ENCODE measurements around the gene SLC25A22. TPM values are rescaled to one million over a fixed set of nuclear protein-coding genes. Genes with fewer than 3 reads are reported as not detected.

SLC25A22 gene
- total RNA-seq, 1 experiment from 2014 or later, result 32.7 TPM

- BruUV-seq (replicated peaks), result no TSS peak
- H3K9ac ChIP-seq (ENCODE audit: low read length), result no peak overlapping the region
- no peak overlapping the region for H2AFZ ChIP-seq (ENCODE audit: low read length)
- DNase-seq, result no peak
- peaks cover 26% of the 10 kb centered on the region for H3K4me1 ChIP-seq (ENCODE audit: insufficient read depth, low read length)
- H3K4me2 ChIP-seq (ENCODE audit: low read length), result no peak overlapping the region
- H3K9me2 ChIP-seq (replicated peaks; ENCODE audit: low read length), result no peaks in the 10 kb centered on the region
- no peak for ATAC-seq
- POLR2A ChIA-PET (ENCODE audit: unreplicated experiment), result interaction anchor here (0.7 kb wide), 1 partner anchor 271 kb away, joined by 4 read pairs; no protein-coding TSS in a partner anchor
- CTCF ChIA-PET, result no interaction called here
- H3K4me3 ChIP-seq (ENCODE audit: low read length), result no peak overlapping the region
- peaks cover 53% of the 10 kb centered on the region for H3K36me3 ChIP-seq (ENCODE audit: low read depth, low read length)
- H4K20me1 ChIP-seq (ENCODE audit: low read length), result peaks cover 41% of the 10 kb centered on the region
- peaks cover 11% of the 10 kb centered on the region for H3F3A ChIP-seq (ENCODE audit: low read length, unreplicated experiment)
- no peaks in the 10 kb centered on the region for H3K27me3 ChIP-seq (ENCODE audit: low read length)
- intact Hi-C loops (cut with micrococcal nuclease), result no loop called here
- no peak overlapping the region for H3K27ac ChIP-seq (ENCODE audit: low read length)
- no peaks in the 10 kb centered on the region for H3K9me3 ChIP-seq (ENCODE audit: low read length)
- TF ChIP-seq EZH2 (IDR thresholded peaks at IDR 0.05; ENCODE audit: low read length, unreplicated experiment) (no peak), EZH2phosphoT487 (IDR thresholded peaks at IDR 0.05; ENCODE audit: borderline replicate concordance, low read length) (no peak)
- TF ChIP-seq, protein P1, sequence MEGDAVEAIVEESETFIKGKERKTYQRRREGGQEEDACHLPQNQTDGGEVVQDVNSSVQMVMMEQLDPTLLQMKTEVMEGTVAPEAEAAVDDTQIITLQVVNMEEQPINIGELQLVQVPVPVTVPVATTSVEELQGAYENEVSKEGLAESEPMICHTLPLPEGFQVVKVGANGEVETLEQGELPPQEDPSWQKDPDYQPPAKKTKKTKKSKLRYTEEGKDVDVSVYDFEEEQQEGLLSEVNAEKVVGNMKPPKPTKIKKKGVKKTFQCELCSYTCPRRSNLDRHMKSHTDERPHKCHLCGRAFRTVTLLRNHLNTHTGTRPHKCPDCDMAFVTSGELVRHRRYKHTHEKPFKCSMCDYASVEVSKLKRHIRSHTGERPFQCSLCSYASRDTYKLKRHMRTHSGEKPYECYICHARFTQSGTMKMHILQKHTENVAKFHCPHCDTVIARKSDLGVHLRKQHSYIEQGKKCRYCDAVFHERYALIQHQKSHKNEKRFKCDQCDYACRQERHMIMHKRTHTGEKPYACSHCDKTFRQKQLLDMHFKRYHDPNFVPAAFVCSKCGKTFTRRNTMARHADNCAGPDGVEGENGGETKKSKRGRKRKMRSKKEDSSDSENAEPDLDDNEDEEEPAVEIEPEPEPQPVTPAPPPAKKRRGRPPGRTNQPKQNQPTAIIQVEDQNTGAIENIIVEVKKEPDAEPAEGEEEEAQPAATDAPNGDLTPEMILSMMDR (conservative IDR thresholded peaks at IDR 0.05; ENCODE audit: low read depth, low read length), result no peak
- peaks cover 77% of the 10 kb centered on the region for H3K79me2 ChIP-seq (ENCODE audit: low read length)
Observed at GRCh38 chr11:837189-837989, 39.3 kb upstream of the SLC25A22 start.

GRCh38 chr11:836700-837099 is 38.6 kb upstream of the SLC25A22 start:
- no peak for ATAC-seq
- CTCF ChIA-PET, result no interaction called here
- H3K4me2 ChIP-seq (ENCODE audit: low read length), result no peak overlapping the region

DNA sequence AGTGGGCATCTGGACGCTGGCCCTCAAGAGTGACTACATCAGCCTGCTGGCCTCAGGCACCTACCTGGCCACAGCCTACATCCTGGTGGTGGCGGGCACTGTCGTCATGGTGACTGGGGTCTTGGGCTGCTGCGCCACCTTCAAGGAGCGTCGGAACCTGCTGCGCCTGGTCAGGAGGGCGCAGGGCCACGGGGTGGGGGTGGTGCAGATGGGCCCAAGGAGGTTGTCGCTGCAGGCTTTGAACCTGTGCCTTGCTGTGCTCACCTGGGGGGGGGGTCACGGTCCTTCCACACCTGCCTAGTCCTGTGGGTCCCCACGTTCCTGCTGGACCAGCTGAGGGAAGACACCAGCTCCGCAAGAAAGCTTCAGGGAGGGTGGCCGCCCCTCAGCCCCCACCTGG is 38.2 kb upstream of the SLC25A22 start:
- Histone ChIP-seq H3K36me3 (ENCODE audit: low read depth, low read length) (peaks cover 51% of the 10 kb centered on the region), H3K27ac (ENCODE audit: low read length) (no peak overlapping the region), H3F3A (ENCODE audit: low read length, unreplicated experiment) (peaks cover 11% of the 10 kb centered on the region), H3K9me2 (replicated peaks; ENCODE audit: low read length) (no peaks in the 10 kb centered on the region), H3K27me3 (ENCODE audit: low read length) (no peaks in the 10 kb centered on the region), H3K4me2 (ENCODE audit: low read length) (no peak overlapping the region), H3K9ac (ENCODE audit: low read length) (no peak overlapping the region), H3K4me3 (ENCODE audit: low read length) (no peak overlapping the region), H4K20me1 (ENCODE audit: low read length) (peaks cover 32% of the 10 kb centered on the region), H3K79me2 (ENCODE audit: low read length) (peaks cover 75% of the 10 kb centered on the region), H3K4me1 (ENCODE audit: insufficient read depth, low read length) (peaks cover 37% of the 10 kb centered on the region), H2AFZ (ENCODE audit: low read length) (no peak overlapping the region), H3K9me3 (ENCODE audit: low read length) (no peaks in the 10 kb centered on the region)
- DNase-seq (no peak), ATAC-seq (no peak)
- POLR2A ChIA-PET (ENCODE audit: unreplicated experiment), result no interaction called here
- TF ChIP-seq EZH2 (IDR thresholded peaks at IDR 0.05; ENCODE audit: low read length, unreplicated experiment) (no peak), EZH2phosphoT487 (IDR thresholded peaks at IDR 0.05; ENCODE audit: borderline replicate concordance, low read length) (no peak)
- TF ChIP-seq, protein P1 (conservative IDR thresholded peaks at IDR 0.05; ENCODE audit: low read depth, low read length), result no peak
- no TSS peak for BruUV-seq (replicated peaks)
- CTCF ChIA-PET, result no interaction called here
- intact Hi-C loops (cut with micrococcal nuclease), result no loop called here

More at GRCh38 chr11:836700-837099, 38.6 kb upstream of the SLC25A22 start:
- no peak overlapping the region for H3K27ac ChIP-seq (ENCODE audit: low read length)
- H3K9me3 ChIP-seq (ENCODE audit: low read length), result no peaks in the 10 kb centered on the region
- no TSS peak for BruUV-seq (replicated peaks)
- H2AFZ ChIP-seq (ENCODE audit: low read length), result no peak overlapping the region
- peaks cover 77% of the 10 kb centered on the region for H3K79me2 ChIP-seq (ENCODE audit: low read length)
- peaks cover 11% of the 10 kb centered on the region for H3F3A ChIP-seq (ENCODE audit: low read length, unreplicated experiment)
- DNase-seq, result no peak
- H3K4me3 ChIP-seq (ENCODE audit: low read length), result no peak overlapping the region
- POLR2A ChIA-PET (ENCODE audit: unreplicated experiment), result no interaction called here
- no peak overlapping the region for H3K9ac ChIP-seq (ENCODE audit: low read length)
- TF ChIP-seq, protein P1 (conservative IDR thresholded peaks at IDR 0.05; ENCODE audit: low read depth, low read length), result no peak
- peaks cover 35% of the 10 kb centered on the region for H4K20me1 ChIP-seq (ENCODE audit: low read length)
- H3K27me3 ChIP-seq (ENCODE audit: low read length), result no peaks in the 10 kb centered on the region
- intact Hi-C loops (cut with micrococcal nuclease), result no loop called here
- H3K4me1 ChIP-seq (ENCODE audit: insufficient read depth, low read length), result peaks cover 33% of the 10 kb centered on the region
- H3K9me2 ChIP-seq (replicated peaks; ENCODE audit: low read length), result no peaks in the 10 kb centered on the region
- peaks cover 53% of the 10 kb centered on the region for H3K36me3 ChIP-seq (ENCODE audit: low read depth, low read length)

Data from PC-3 (cell line).